ENCODE results near the gene MT3.

MT3 gene

GRCh38 chr16:56549744-56550385 lies 39.5 kb upstream of the MT3 start:
- CTCF ChIA-PET, result no interaction called here
- TF ChIP-seq CTCF (conservative IDR thresholded peaks at IDR 0.05; ENCODE audit: low read depth), result no peak
- POLR2A ChIA-PET (ENCODE audit: low non-redundant PET), result no interaction called here
- no peak for DNase-seq (ENCODE audit: low spot score)
- no peak overlapping the region for H3K27ac ChIP-seq

- DNase-seq (ENCODE audit: low spot score), result no peak
- H3K27ac ChIP-seq, result peak overlapping the region; percentile 61
- POLR2A ChIA-PET (ENCODE audit: low non-redundant PET), result no interaction called here
- TF ChIP-seq CTCF (conservative IDR thresholded peaks at IDR 0.05; ENCODE audit: low read depth), result no peak
- CTCF ChIA-PET, result no interaction called here
These were observed 37.3 kb upstream of the MT3 start for GRCh38 chr16:56551796-56552738.

GRCh38 chr16:56554441-56554840 lies 34.9 kb upstream of the MT3 start:
- ChIA-PET POLR2A (ENCODE audit: low non-redundant PET) (no interaction called here), CTCF (no interaction called here)
- TF ChIP-seq CTCF (conservative IDR thresholded peaks at IDR 0.05; ENCODE audit: low read depth), result no peak
- H3K27ac ChIP-seq, result no peak overlapping the region
- DNase-seq (ENCODE audit: low spot score), result no peak

- peak; percentile 94 for DNase-seq (ENCODE audit: low spot score)
- TF ChIP-seq CTCF (conservative IDR thresholded peaks at IDR 0.05; ENCODE audit: low read depth), result no peak
- POLR2A ChIA-PET (ENCODE audit: low non-redundant PET), result interaction anchor here (1.0 kb wide), 1 partner anchor 50 kb away, joined by 3 read pairs; the partner anchor contains the start of gene MT2A
- peak overlapping the region; percentile 59 for H3K27ac ChIP-seq
- CTCF ChIA-PET, result no interaction called here
These were observed 31.1 kb upstream of the MT3 start for GRCh38 chr16:56558024-56558747.

GRCh38 chr16:56559109-56559508 lies 30.2 kb upstream of the MT3 start:
- H3K27ac ChIP-seq, result no peak overlapping the region
- ChIA-PET POLR2A (ENCODE audit: low non-redundant PET) (interaction anchor here (1.0 kb wide), 1 partner anchor 49 kb away, joined by 3 read pairs; the partner anchor contains the start of gene MT2A), CTCF (no interaction called here)
- no peak for TF ChIP-seq CTCF (conservative IDR thresholded peaks at IDR 0.05; ENCODE audit: low read depth)
- DNase-seq (ENCODE audit: low spot score), result no peak

GRCh38 chr16:56560447-56560846 lies 28.9 kb upstream of the MT3 start:
- no peak for DNase-seq (ENCODE audit: low spot score)
- no peak overlapping the region for H3K27ac ChIP-seq
- CTCF ChIA-PET, result interaction anchor here (1.3 kb wide), 1 partner anchor 16 kb away, joined by 3 read pairs; no protein-coding TSS in a partner anchor
- POLR2A ChIA-PET (ENCODE audit: low non-redundant PET), result no interaction called here
- no peak for TF ChIP-seq CTCF (conservative IDR thresholded peaks at IDR 0.05; ENCODE audit: low read depth)

Data from RWPE1 (cell line).